PFSK-1 (cell line): ENCODE results near the gene GBF1.

Source experiments
- FOXP2 ChIP-seq: optimal IDR thresholded peaks from 2 replicates; pipeline ENCODE3; 2011; ENCODE audit warnings: borderline replicate concordance, control low read depth, inconsistent platforms; ENCODE audit not compliant: insufficient read depth; ENCODE audit errors: extremely low read length, extremely low read depth
- POLR2AphosphoS5 ChIP-seq: IDR thresholded peaks from 2 replicates; pipeline ENCODE4 v1.6.1; 2012; ENCODE audit warnings: low read depth, mild to moderate bottlenecking, control low read depth, low read length, moderate library complexity
- REST ChIP-seq, 2 experiments: IDR thresholded peaks; 2 replicates each; pipeline versions ENCODE4 v1.6.1 to v1.8.0; 2011 to 2012; ENCODE audit warnings: low read depth in 2 of 2, low read length in 2 of 2, control low read depth in 1 of 2, inconsistent platforms in 1 of 2, mild to moderate bottlenecking in 1 of 2, moderate library complexity in 1 of 2; ENCODE audit not compliant: insufficient read depth in 1 of 2
- SIN3A ChIP-seq: IDR thresholded peaks from 2 replicates; pipeline ENCODE4 v1.6.1; 2012; ENCODE audit warnings: mild to moderate bottlenecking, low read length, moderate library complexity, borderline replicate concordance; ENCODE audit not compliant: insufficient read depth
- TAF1 ChIP-seq: IDR thresholded peaks from 2 replicates; pipeline ENCODE4 v1.6.1; 2012; ENCODE audit warnings: low read length, control low read depth, borderline replicate concordance; ENCODE audit not compliant: insufficient read depth

Gene GBF1

GRCh38 chr10:102335184-102335583, 89.9 kb downstream of the GBF1 start:
- TF ChIP-seq FOXP2 (no peak), POLR2AphosphoS5 (no peak), TAF1 (no peak), REST (IDR thresholded peaks at IDR 0.05; ENCODE audit: insufficient read depth in 1 of 2, low read depth in 2 of 2, low read length in 2 of 2) (no peak), SIN3A (no peak)

GRCh38 chr10:102341038-102341688, 95.8 kb downstream of the GBF1 start:
- TF ChIP-seq TAF1 (no peak), REST (IDR thresholded peaks at IDR 0.05; ENCODE audit: insufficient read depth in 1 of 2, low read depth in 2 of 2, low read length in 2 of 2) (no peak), FOXP2 (no peak), SIN3A (no peak), POLR2AphosphoS5 (no peak)

GRCh38 chr10:102342458-102342857, 97.1 kb downstream of the GBF1 start:
- TF ChIP-seq REST (IDR thresholded peaks at IDR 0.05; ENCODE audit: insufficient read depth in 1 of 2, low read depth in 2 of 2, low read length in 2 of 2): no peak
- no peak for TF ChIP-seq TAF1
- no peak for TF ChIP-seq SIN3A
- no peak for TF ChIP-seq POLR2AphosphoS5
- TF ChIP-seq FOXP2: no peak

GRCh38 chr10:102342958-102343357, 97.6 kb downstream of the GBF1 start:
- TF ChIP-seq TAF1: no peak
- no peak for TF ChIP-seq REST (IDR thresholded peaks at IDR 0.05; ENCODE audit: insufficient read depth in 1 of 2, low read depth in 2 of 2, low read length in 2 of 2)
- TF ChIP-seq POLR2AphosphoS5: no peak
- no peak for TF ChIP-seq FOXP2
- TF ChIP-seq SIN3A: no peak
